DMS114 treated with DMSO at 0.1 percent for 48 hours (cell line): Measurements from ENCODE around the gene FAM186B.
A peak's percentile ranks its signal among the peaks of the same experiment; 100 is the strongest.

Experiments
- DNase-seq: peaks from one replicate; lab custom pipeline; 2025; ENCODE audit not compliant: unreplicated experiment; lab: John Stamatoyannopoulos, UW

Gene FAM186B

GRCh38 chr12:49539406-49540228 is 65.8 kb downstream of the FAM186B start:
- DNase-seq, result no peak

- peak; percentile 37 for DNase-seq
Observed at GRCh38 chr12:49538510-49539403, 66.7 kb downstream of the FAM186B start, which contains the start of gene KCNH3. TSS of gene KCNH3 (plus strand) at chr12:49539030. CDS start at chr12:49539417, 387 bp downstream.

GRCh38 chr12:49537752-49538509 is 67.5 kb downstream of the FAM186B start:
- no peak for DNase-seq
